WTC11 (cell line): ENCODE data around the gene MSI2. TPM values are rescaled to one million over a fixed set of nuclear protein-coding genes. Genes with fewer than 3 reads are reported as not detected.

Experiments used
- ATAC-seq: fragments of 200-7000 bp; cut with Tn5 transposase; 2 replicates; pipeline ENCODE4 v1.10.0; 2021; ENCODE audit warnings: mild to moderate bottlenecking, moderate library complexity
- CTCF ChIA-PET: fragments of 300-600 bp; sonication (Branson Sonifier 250); formaldehyde crosslinking; loops from one replicate; lab custom pipeline; 2021; ENCODE audit warnings: antibody characterized with exemption; lab: Charles Lee
- POLR2A ChIA-PET: fragments of 350-600 bp; sonication (Branson Sonifier 250); formaldehyde crosslinking; loops from one replicate; lab custom pipeline; 2021; ENCODE audit warnings: antibody characterized with exemption; lab: Charles Lee
- DNase-seq: peaks from one replicate; pipeline ENCODE4 v3.0.0; 2021; ENCODE audit warnings: low spot score
- H3K27ac Mint-ChIP-seq: 2 replicates; pipeline ENCODE4 v1.8.0; 2021; ENCODE audit warnings: mixed read lengths
- H3K27me3 Mint-ChIP-seq: 2 replicates; pipeline ENCODE4 v1.8.0; 2021; ENCODE audit warnings: low read depth, mild to moderate bottlenecking, moderate library complexity, mixed read lengths
- H3K36me3 Mint-ChIP-seq: 2 replicates; pipeline ENCODE4 v1.8.0; 2021; ENCODE audit warnings: mixed read lengths
- H3K4me1 Mint-ChIP-seq: 2 replicates; pipeline ENCODE4 v1.8.0; 2022; ENCODE audit warnings: mixed read lengths
- H3K4me3 Mint-ChIP-seq: 2 replicates; pipeline ENCODE4 v1.8.0; 2021; ENCODE audit warnings: mild to moderate bottlenecking, moderate library complexity, mixed read lengths
- H3K9me3 Mint-ChIP-seq: 2 replicates; pipeline ENCODE4 v1.8.0; 2021; ENCODE audit warnings: mixed read lengths
- ATF6 ChIP-seq: sonication (generic); formaldehyde crosslinking; IDR thresholded peaks from 2 replicates; pipeline ENCODE4 v1.8.1; 2023; ENCODE audit warnings: mild to moderate bottlenecking, missing genetic modification reagents
- ELF4 ChIP-seq: sonication (generic); formaldehyde crosslinking; IDR thresholded peaks from 2 replicates; pipeline ENCODE4 v1.8.1; 2022; ENCODE audit warnings: low read depth, mild to moderate bottlenecking, moderate library complexity, missing genetic modification reagents
- ESRRA ChIP-seq: sonication (generic); formaldehyde crosslinking; IDR thresholded peaks from 2 replicates; pipeline ENCODE4 v1.8.1; 2022; ENCODE audit warnings: mild to moderate bottlenecking, missing genetic modification reagents, borderline replicate concordance
- ETV6 ChIP-seq: sonication (generic); formaldehyde crosslinking; IDR thresholded peaks from 2 replicates; pipeline ENCODE4 v1.8.1; 2022; ENCODE audit warnings: mild to moderate bottlenecking, missing genetic modification reagents
- GABPB1 ChIP-seq: sonication (generic); formaldehyde crosslinking; IDR thresholded peaks from 2 replicates; pipeline ENCODE4 v1.8.1; 2023; ENCODE audit warnings: mild to moderate bottlenecking, missing genetic modification reagents
- HMGXB4 ChIP-seq: sonication (generic); formaldehyde crosslinking; IDR thresholded peaks from 2 replicates; pipeline ENCODE4 v1.8.1; 2023; ENCODE audit warnings: mild to moderate bottlenecking, moderate library complexity, missing genetic modification reagents
- MAX ChIP-seq: sonication (generic); formaldehyde crosslinking; IDR thresholded peaks from 2 replicates; pipeline ENCODE4 v1.8.0; 2022; ENCODE audit warnings: mild to moderate bottlenecking, missing genetic modification reagents
- SMAD3 ChIP-seq: sonication (generic); formaldehyde crosslinking; IDR thresholded peaks from 2 replicates; pipeline ENCODE4 v1.8.0; 2022; ENCODE audit warnings: missing genetic modification reagents, mild to moderate bottlenecking, borderline replicate concordance
- ZNF416 ChIP-seq: fragments of 250-450 bp; sonication (Bioruptor Pico); IDR thresholded peaks from 2 replicates; pipeline ENCODE4 v1.9.0; 2021; ENCODE audit warnings: mild to moderate bottlenecking, inconsistent platforms
- ZNF425 ChIP-seq: fragments of 250-450 bp; sonication (Bioruptor Pico); conservative IDR thresholded peaks from 2 replicates; pipeline ENCODE4 v1.9.0; 2021; ENCODE audit warnings: mild to moderate bottlenecking
- ZNF532 ChIP-seq: fragments of 250-450 bp; sonication (Bioruptor Pico); IDR thresholded peaks from 2 replicates; pipeline ENCODE4 v1.9.0; 2021; ENCODE audit warnings: mild to moderate bottlenecking, borderline replicate concordance
- total RNA-seq: library from RNA; stranded (reverse); gene quantifications from 3 replicates; pipeline ENCODE4 v1.2.3, GENCODE V29; 2021

Gene MSI2
- total RNA-seq, 1 experiment from 2014 or later, result 82.1 TPM

GRCh38 chr17:57516290-57517230, 260.2 kb downstream of the MSI2 start:
- Mint-ChIP-seq H3K4me1 (peaks cover 53% of the 10 kb centered on the region), H3K4me3 (no peak overlapping the region)

GRCh38 chr17:57517273-57517631, 260.9 kb downstream of the MSI2 start:
- H3K27ac Mint-ChIP-seq, result no peak overlapping the region; the same call in 1 of the 2 replicates
- peaks cover 52% of the 10 kb centered on the region for H3K4me1 Mint-ChIP-seq
- H3K27me3 Mint-ChIP-seq, result no peaks in the 10 kb centered on the region
- no peak for ATAC-seq
- H3K4me3 Mint-ChIP-seq, result no peak overlapping the region
- DNase-seq, result no peak
- no peaks in the 10 kb centered on the region for H3K36me3 Mint-ChIP-seq
- TF ChIP-seq ATF6 (CRISPR knock-in tag) (no peak), ZNF416 (CRISPR knock-in tag) (no peak), ELF4 (CRISPR knock-in tag) (no peak), MAX (CRISPR knock-in tag) (no peak), ZNF532 (CRISPR knock-in tag) (no peak), ZNF425 (CRISPR knock-in tag) (no peak), ETV6 (no peak), SMAD3 (CRISPR knock-in tag) (no peak), ESRRA (CRISPR knock-in tag) (no peak)
- ChIA-PET POLR2A (no interaction called here), CTCF (no interaction called here)
- no peaks in the 10 kb centered on the region for H3K9me3 Mint-ChIP-seq

More at GRCh38 chr17:57516290-57517230, 260.2 kb downstream of the MSI2 start:
- DNase-seq, result no peak
- ChIA-PET POLR2A (no interaction called here), CTCF (interaction anchor here (0.6 to 1.2 kb wide), 3 partner anchors 28 to 274 kb away, joined by 3 read pairs; no protein-coding TSS in a partner anchor)
- ATAC-seq, result no peak
- H3K9me3 Mint-ChIP-seq, result no peaks in the 10 kb centered on the region
- H3K27me3 Mint-ChIP-seq, result no peaks in the 10 kb centered on the region
- no peaks in the 10 kb centered on the region for H3K36me3 Mint-ChIP-seq
- H3K27ac Mint-ChIP-seq, result peak overlapping the region; percentile 27; the same call in 1 of the 2 replicates
- no peak for TF ChIP-seq HMGXB4 (CRISPR knock-in tag)
- TF ChIP-seq GABPB1 (CRISPR knock-in tag), result peak; percentile 97
